Thoracic aorta (tissue), 2 donors: ENCODE data around the gene CGB2. TPM values are rescaled to one million over a fixed set of nuclear protein-coding genes. Genes with fewer than 3 reads are reported as not detected.
"Not testable (repeated sequence)": the region's sequence is repeated elsewhere in the genome, so short reads cannot be mapped to it uniquely, and the experiment has no call there.

Experiments used
- ATAC-seq: fragments of 150-250 bp; one replicate; pipeline ENCODE4 v1.8.0; 2017; ENCODE audit warnings: low read depth; ENCODE audit not compliant: insufficient number of reproducible peaks, low FRiP score
- DNase-seq: peaks from one replicate; pipeline ENCODE4 v3.0.0-alpha.2; 2020; ENCODE audit warnings: low spot score
- H3K27ac ChIP-seq, 2 donors: fragments of 200-600 bp; sonication (generic); 1 replicate in 1 of 2; 2 replicates in 1 of 2; pipeline ENCODE4 v1.5.1; 2016; ENCODE audit warnings: mild to moderate bottlenecking in 2 of 2, moderate library complexity in 2 of 2
- H3K27me3 ChIP-seq: fragments of 200-600 bp; sonication (generic); replicated peaks from 2 replicates; pipeline ENCODE4 v1.6.0; 2016; ENCODE audit warnings: mild to moderate bottlenecking; ENCODE audit not compliant: insufficient read depth
- H3K36me3 ChIP-seq: fragments of 200-600 bp; sonication (generic); one replicate; pipeline ENCODE4 v1.5.1; 2016
- H3K4me1 ChIP-seq, 2 donors: fragments of 200-600 bp; sonication (generic); 1 replicate in 1 of 2; 2 replicates in 1 of 2; pipeline versions ENCODE4 v1.5.1 to v1.6.0; 2016; ENCODE audit warnings: low read depth in 2 of 2, mild to moderate bottlenecking in 1 of 2; ENCODE audit not compliant: control insufficient read depth in 1 of 2
- H3K4me3 ChIP-seq: fragments of 200-600 bp; sonication (generic); 2 replicates; pipeline ENCODE4 v1.5.1; 2016; ENCODE audit warnings: mild to moderate bottlenecking
- H3K9me3 ChIP-seq: fragments of 200-600 bp; sonication (generic); 2 replicates; pipeline ENCODE4 v1.5.1; 2016
- CTCF ChIP-seq: fragments of 200-600 bp; sonication (generic); IDR thresholded peaks from one replicate; pipeline ENCODE4 v1.5.1; 2019; ENCODE audit warnings: antibody characterized with exemption
- total RNA-seq, 2 donors: library from RNA; depleted of rRNA; stranded (reverse); fragments of >200 nt; gene quantifications; one replicate each; pipeline versions ENCODE4 v1.1.0 to v1.2.3, GENCODE V29; 2016

Gene CGB2
- total RNA-seq, 2 donors from 2014 or later: not detected

- no peak for ATAC-seq
- DNase-seq: no peak
- no peak for TF ChIP-seq CTCF
- Histone ChIP-seq H3K27ac (no peak within 1 kb of the TSS), H3K4me1 (peaks cover 15 to 24% of the 10 kb centered on the region in 2 donors), H3K27me3 (no peaks in the 10 kb centered on the region), H3K36me3 (peaks cover 5% of the 10 kb centered on the region), H3K9me3 (no peaks in the 10 kb centered on the region), H3K4me3 (peak within 1 kb of the TSS; percentile 73)
These were observed 14.5 kb upstream of the CGB2 start, which contains the start of gene LHB for GRCh38 chr19:49017041-49017665. Gene LHB, minus strand, starts transcription at chr19:49017091. Its CDS starts 10 bp downstream, at chr19:49017081.

DNA sequence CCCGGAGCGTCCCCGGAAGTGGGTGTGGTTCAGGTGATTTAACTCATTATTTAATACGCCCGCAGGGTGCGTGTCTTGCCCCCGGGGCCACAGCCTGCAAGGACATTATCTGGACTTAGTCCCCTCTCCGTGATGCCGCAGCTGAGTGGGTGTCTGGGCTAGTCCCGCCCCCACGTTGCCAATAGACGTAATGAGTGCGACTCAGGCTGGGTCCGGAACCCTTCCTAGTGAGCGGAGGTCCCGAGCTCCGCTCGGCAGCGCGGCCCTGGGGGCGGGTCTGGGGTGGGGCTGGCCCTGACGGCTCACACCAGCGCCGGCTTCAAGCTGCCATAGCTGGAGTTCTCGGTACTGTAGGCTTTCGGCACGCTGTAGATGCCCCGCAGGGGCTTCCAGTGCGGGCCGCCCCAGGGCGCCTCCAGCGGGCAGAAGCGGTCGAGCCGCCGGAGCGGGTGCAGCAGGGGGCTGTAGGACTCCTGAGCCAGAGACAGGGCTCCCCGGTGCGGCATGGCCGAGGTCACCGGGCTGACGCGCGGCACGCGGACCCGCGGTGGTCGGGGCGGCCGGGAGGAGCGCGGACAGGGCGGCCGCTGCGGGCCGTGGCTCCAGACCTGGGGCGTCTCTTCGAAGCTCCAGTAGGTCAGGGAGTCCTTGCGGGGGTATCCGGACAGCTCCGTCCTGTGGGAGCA lies 13.9 kb upstream of the CGB2 start:
- peak; percentile 54 for TF ChIP-seq CTCF
- Histone ChIP-seq H3K4me3 (peak overlapping the region; percentile 73), H3K9me3 (no peaks in the 10 kb centered on the region), H3K27me3 (no peaks in the 10 kb centered on the region), H3K27ac (no peak overlapping the region), H3K36me3 (peaks cover 5% of the 10 kb centered on the region), H3K4me1 (peaks cover 15 to 24% of the 10 kb centered on the region in 2 donors)
- ATAC-seq (no peak), DNase-seq (no peak)

DNA sequence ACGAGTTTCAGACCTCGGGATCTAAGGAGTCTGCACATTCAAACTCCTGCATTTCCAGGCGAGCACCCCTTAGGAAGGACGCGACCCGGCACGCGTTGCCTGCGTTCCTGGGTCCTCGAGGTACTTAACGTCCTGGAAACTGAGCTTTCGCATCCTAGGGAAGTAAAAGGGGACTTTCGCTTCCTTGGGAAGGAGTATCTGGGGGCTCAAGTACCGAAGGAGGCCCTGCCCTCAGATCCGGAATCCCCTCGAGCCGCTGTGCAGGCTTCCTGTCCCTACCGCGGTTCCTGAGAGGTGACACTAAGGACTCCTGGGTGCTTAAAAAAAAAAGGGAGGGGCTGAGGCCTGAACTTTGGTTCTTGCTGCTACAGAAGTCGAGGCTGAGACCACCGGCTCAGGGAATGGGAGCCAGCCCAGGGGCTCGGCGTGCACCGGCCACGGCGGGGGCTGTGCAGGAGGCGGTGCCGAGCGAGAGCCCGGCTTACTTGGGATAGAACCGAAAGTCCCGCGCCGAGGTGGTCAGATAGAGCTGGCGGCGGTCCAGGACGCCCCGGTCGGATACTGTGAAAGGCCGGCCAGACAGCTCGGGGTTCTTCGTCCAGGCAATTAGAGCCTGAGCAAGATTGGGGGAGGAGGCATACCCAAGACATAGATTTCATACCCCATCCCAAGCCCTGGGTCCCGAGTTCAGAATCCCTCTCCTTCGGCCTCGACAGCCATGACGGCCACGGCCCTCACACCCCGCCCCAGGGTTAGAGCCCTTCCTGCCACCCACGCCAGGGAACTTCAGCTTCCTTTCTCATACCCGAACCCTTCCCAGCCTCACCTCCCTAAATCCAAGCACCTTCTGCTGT lies 13.1 kb upstream of the CGB2 start:
- not testable (repeated sequence) for DNase-seq, H3K27ac ChIP-seq, ATAC-seq, H3K36me3 ChIP-seq, H3K27me3 ChIP-seq, H3K9me3 ChIP-seq
- Histone ChIP-seq H3K4me1 (peaks cover 15 to 24% of the 10 kb centered on the region in 2 donors), H3K4me3 (peak overlapping the region; percentile 73)

DNA sequence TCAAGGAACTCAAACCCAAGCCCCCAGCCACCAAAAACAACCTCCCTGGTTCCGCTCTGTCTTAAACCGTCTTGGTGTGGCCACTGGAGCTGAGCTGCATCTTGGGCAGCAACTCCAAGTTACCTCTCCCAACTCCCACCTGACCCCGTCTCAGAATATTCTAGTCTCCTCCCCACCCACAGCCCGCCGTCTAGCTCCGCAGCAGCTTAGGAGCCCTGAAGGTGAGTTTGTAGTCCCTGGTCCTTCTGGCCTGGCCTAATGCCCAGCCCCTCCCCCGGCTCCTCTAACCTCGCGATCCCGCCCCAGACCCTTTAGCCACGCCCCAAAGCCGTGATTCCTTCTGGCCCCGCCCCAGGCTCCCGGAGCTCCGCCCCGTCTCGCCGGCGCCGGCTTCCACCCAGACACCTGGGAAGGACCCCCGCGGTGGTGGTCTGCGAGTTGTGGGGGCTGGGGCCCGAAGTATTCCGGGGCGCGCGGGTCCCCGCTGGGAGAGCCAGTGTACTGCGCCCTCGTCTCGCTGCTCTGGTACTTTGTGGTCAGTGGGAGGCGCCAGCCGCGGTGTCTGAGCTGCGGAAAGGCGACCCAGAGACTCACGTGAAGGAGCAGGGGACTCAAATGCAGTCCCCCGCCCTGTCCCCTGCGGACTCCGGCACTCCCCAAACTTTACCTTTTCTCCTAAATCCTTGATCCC lies 12.3 kb upstream of the CGB2 start:
- DNase-seq: no peak
- Histone ChIP-seq H3K27me3 (no peaks in the 10 kb centered on the region), H3K36me3 (peaks cover 5% of the 10 kb centered on the region), H3K4me3 (peak overlapping the region; percentile 73), H3K4me1 (peaks cover 15 to 24% of the 10 kb centered on the region in 2 donors), H3K27ac (no peak overlapping the region), H3K9me3 (no peaks in the 10 kb centered on the region)
- TF ChIP-seq CTCF: no peak
- no peak for ATAC-seq

GRCh38 chr19:49020342-49020741 lies 11.3 kb upstream of the CGB2 start:
- Histone ChIP-seq H3K4me3 (no peak overlapping the region), H3K36me3 (peaks cover 2% of the 10 kb centered on the region), H3K27ac (no peak overlapping the region), H3K4me1 (peaks cover 15 to 24% of the 10 kb centered on the region in 2 donors), H3K27me3 (no peaks in the 10 kb centered on the region), H3K9me3 (no peaks in the 10 kb centered on the region)
- TF ChIP-seq CTCF: no peak
- ATAC-seq (no peak), DNase-seq (no peak)
